CD4-positive, alpha-beta T cell (primary cell): ENCODE results near the gene RBM38. TPM values are rescaled to one million over a fixed set of nuclear protein-coding genes. Genes with fewer than 3 reads are reported as not detected.

ENCODE experiments used
- ATAC-seq: fragments of 200-7000 bp; cut with Tn5 transposase; one replicate; pipeline ENCODE4 v1.10.0; 2022; ENCODE audit warnings: mild to moderate bottlenecking; ENCODE audit not compliant: poor library complexity
- CTCF ChIA-PET: fragments of 350-600 bp; sonication (Branson Sonifier 250); formaldehyde crosslinking; loops from one replicate; lab custom pipeline; 2021; ENCODE audit warnings: antibody characterized with exemption, inconsistent platforms; lab: Charles Lee
- POLR2A ChIA-PET: fragments of 350-600 bp; sonication (Branson Sonifier 250); formaldehyde crosslinking; loops from one replicate; lab custom pipeline; 2021; ENCODE audit warnings: antibody characterized with exemption, inconsistent platforms; lab: Charles Lee
- DNase-seq, 14 experiments: peaks; one replicate each; pipeline ENCODE4 v3.0.0-alpha.2; 2013 to 2020; ENCODE audit warnings: mixed read lengths in 2 of 14
- H3K27ac ChIP-seq, 2 donors: one replicate each; pipeline versions ENCODE4 v1.5.1 to v1.7.0; 2013; ENCODE audit warnings: low read length in 2 of 2, low read depth in 1 of 2, mild to moderate bottlenecking in 1 of 2
- H3K27me3 ChIP-seq, 2 experiments: 1 replicate in 1 of 2; 2 replicates in 1 of 2; pipeline versions ENCODE4 v1.6.1 to v1.7.0; 2013; ENCODE audit warnings: low read length in 2 of 2, control low read depth in 1 of 2, mild to moderate bottlenecking in 1 of 2, moderate library complexity in 1 of 2; ENCODE audit not compliant: insufficient read depth in 2 of 2, control insufficient read depth in 1 of 2
- H3K36me3 ChIP-seq: one replicate; pipeline ENCODE4 v1.6.1; 2013; ENCODE audit warnings: low read length, control low read depth; ENCODE audit not compliant: insufficient read depth
- H3K4me1 ChIP-seq: one replicate; pipeline ENCODE4 v1.6.1; 2013; ENCODE audit warnings: low read length, control low read depth; ENCODE audit not compliant: insufficient read depth
- H3K4me3 ChIP-seq: one replicate; pipeline ENCODE4 v1.5.1; 2013; ENCODE audit warnings: mild to moderate bottlenecking, low read length, moderate library complexity
- H3K9me3 ChIP-seq, 2 experiments: 1 replicate in 1 of 2; 2 replicates in 1 of 2; pipeline versions ENCODE4 v1.6.1 to v1.7.0; 2013; ENCODE audit warnings: low read length in 2 of 2, mild to moderate bottlenecking in 2 of 2, control low read depth in 1 of 2, moderate library complexity in 1 of 2; ENCODE audit not compliant: control insufficient read depth in 1 of 2, insufficient read depth in 1 of 2
- H3K27ac Mint-ChIP-seq: one replicate; pipeline ENCODE4 v1.8.0; 2020; ENCODE audit warnings: mixed read lengths
- H3K27me3 Mint-ChIP-seq: one replicate; pipeline ENCODE4 v1.8.0; 2021; ENCODE audit warnings: mixed read lengths
- H3K36me3 Mint-ChIP-seq: one replicate; pipeline ENCODE4 v1.8.0; 2021; ENCODE audit warnings: low read depth, mixed read lengths
- H3K4me1 Mint-ChIP-seq: one replicate; pipeline ENCODE4 v1.8.0; 2021; ENCODE audit warnings: low read depth, mixed read lengths
- H3K4me3 Mint-ChIP-seq: one replicate; pipeline ENCODE4 v1.8.0; 2020; ENCODE audit warnings: mild to moderate bottlenecking, mixed read lengths
- H3K9me3 Mint-ChIP-seq: one replicate; pipeline ENCODE4 v1.8.0; 2020; ENCODE audit warnings: mixed read lengths
- intact Hi-C, 2 experiments: fragments of 100-400 bp; cut with DNase I in 1 of 2; cut with micrococcal nuclease in 1 of 2; formaldehyde crosslinking; loops; one replicate each; pipeline versions ENCODE4 v1.15.1 to v1.9.0; 2023 to 2025; cut with DNase I, micrococcal nuclease
- total RNA-seq, 174 experiments: library from RNA in 2 of 174; stranded (reverse) in 2 of 174; gene quantifications; one replicate each; pipeline ENCODE4 v1.2.3 and lab custom pipeline; 2021 to 2026
- TF ChIP-seq, protein P1 (sequence below): fragments of 200-600 bp; IDR thresholded peaks from one replicate; pipeline ENCODE4 v1.8.0; 2022; ENCODE audit warnings: antibody characterized with exemption, mild to moderate bottlenecking

RBM38 gene
- total RNA-seq, 2 experiments from 2014 or later, result 604 to 645 TPM

DNA sequence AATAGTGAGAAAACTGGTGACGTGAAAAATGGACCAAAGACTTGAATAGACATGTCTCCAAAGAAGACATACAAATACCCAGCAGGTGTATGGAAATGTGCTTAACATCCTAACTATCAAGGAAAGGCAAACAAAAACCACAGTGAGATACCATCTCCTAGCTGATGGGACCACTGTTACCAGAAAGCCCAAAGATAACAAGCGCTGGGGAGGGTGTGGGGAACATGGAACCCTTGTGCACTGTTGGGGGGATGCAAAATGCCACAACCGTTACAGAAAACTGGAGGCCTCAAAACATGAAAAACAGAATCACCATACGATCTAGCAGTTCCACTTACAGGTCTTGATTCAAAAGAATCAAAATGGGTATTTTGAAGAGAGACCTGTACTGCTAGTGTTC, 19.8 kb upstream of the RBM38 start:
- H3K9me3 ChIP-seq, result no peaks in the 10 kb centered on the region
- no peak for ATAC-seq
- H3K4me3 Mint-ChIP-seq, result no peak overlapping the region
- no peak overlapping the region for H3K27ac ChIP-seq
- ChIA-PET POLR2A (no interaction called here), CTCF (no interaction called here)
- peaks cover 97% of the 10 kb centered on the region for H3K36me3 Mint-ChIP-seq
- peaks cover 29% of the 10 kb centered on the region for H3K4me1 Mint-ChIP-seq
- no peaks in the 10 kb centered on the region for H3K27me3 ChIP-seq
- no peak overlapping the region for H3K27ac Mint-ChIP-seq
- H3K4me1 ChIP-seq, result peaks cover 11% of the 10 kb centered on the region
- H3K36me3 ChIP-seq, result peaks cover 90% of the 10 kb centered on the region
- DNase-seq, result no peak
- H3K9me3 Mint-ChIP-seq, result no peaks in the 10 kb centered on the region
- intact Hi-C loops, result no loop called here
- H3K4me3 ChIP-seq, result no peak overlapping the region
- TF ChIP-seq, protein P1, sequence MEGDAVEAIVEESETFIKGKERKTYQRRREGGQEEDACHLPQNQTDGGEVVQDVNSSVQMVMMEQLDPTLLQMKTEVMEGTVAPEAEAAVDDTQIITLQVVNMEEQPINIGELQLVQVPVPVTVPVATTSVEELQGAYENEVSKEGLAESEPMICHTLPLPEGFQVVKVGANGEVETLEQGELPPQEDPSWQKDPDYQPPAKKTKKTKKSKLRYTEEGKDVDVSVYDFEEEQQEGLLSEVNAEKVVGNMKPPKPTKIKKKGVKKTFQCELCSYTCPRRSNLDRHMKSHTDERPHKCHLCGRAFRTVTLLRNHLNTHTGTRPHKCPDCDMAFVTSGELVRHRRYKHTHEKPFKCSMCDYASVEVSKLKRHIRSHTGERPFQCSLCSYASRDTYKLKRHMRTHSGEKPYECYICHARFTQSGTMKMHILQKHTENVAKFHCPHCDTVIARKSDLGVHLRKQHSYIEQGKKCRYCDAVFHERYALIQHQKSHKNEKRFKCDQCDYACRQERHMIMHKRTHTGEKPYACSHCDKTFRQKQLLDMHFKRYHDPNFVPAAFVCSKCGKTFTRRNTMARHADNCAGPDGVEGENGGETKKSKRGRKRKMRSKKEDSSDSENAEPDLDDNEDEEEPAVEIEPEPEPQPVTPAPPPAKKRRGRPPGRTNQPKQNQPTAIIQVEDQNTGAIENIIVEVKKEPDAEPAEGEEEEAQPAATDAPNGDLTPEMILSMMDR, result no peak
- H3K27me3 Mint-ChIP-seq, result no peaks in the 10 kb centered on the region

DNA sequence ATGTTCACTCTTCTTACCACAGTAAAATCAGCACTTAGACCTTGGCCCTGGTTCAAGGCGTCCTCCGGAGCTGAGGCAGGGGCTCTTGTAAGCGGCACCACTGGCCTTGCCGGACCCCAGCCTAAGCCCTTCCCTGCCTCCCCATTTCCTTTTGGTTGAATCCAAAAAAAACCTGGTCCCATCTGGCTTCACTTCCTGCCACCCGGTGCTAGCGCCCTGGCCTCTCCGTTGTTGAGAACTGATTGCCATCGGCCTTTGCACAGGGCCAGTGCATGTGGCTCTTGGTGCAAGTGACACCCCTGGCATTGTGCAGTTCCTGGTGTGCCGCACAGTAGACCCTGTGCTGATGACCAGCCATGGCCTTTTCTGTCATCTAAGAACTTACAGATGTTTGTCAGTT, 19.0 kb upstream of the RBM38 start:
- Mint-ChIP-seq H3K27me3 (no peaks in the 10 kb centered on the region), H3K27ac (no peak overlapping the region), H3K9me3 (no peaks in the 10 kb centered on the region), H3K36me3 (peaks cover 97% of the 10 kb centered on the region), H3K4me1 (peaks cover 29% of the 10 kb centered on the region), H3K4me3 (no peak overlapping the region)
- TF ChIP-seq, protein P1, result no peak
- ATAC-seq (no peak), DNase-seq (no peak)
- H3K27ac ChIP-seq, result no peak overlapping the region
- ChIA-PET POLR2A (no interaction called here), CTCF (no interaction called here)
- H3K27me3 ChIP-seq, result no peaks in the 10 kb centered on the region
- intact Hi-C loops, result no loop called here
- peaks cover 11% of the 10 kb centered on the region for H3K4me1 ChIP-seq
- peaks cover 90% of the 10 kb centered on the region for H3K36me3 ChIP-seq
- no peaks in the 10 kb centered on the region for H3K9me3 ChIP-seq
- H3K4me3 ChIP-seq, result no peak overlapping the region

- CTCF ChIA-PET, result no interaction called here
- Histone ChIP-seq H3K27me3 (no peaks in the 10 kb centered on the region), H3K27ac (no peak overlapping the region), H3K4me3 (no peak overlapping the region), H3K4me1 (peaks cover 11% of the 10 kb centered on the region), H3K36me3 (peaks cover 90% of the 10 kb centered on the region), H3K9me3 (no peaks in the 10 kb centered on the region)
- Mint-ChIP-seq H3K9me3 (no peaks in the 10 kb centered on the region), H3K36me3 (peaks cover 97% of the 10 kb centered on the region), H3K27ac (no peak overlapping the region), H3K4me1 (peaks cover 29% of the 10 kb centered on the region), H3K27me3 (no peaks in the 10 kb centered on the region), H3K4me3 (no peak overlapping the region)
- ATAC-seq, result no peak
- intact Hi-C loops, result no loop called here
- no peak for DNase-seq
- TF ChIP-seq, protein P1, result no peak
- POLR2A ChIA-PET, result no interaction called here
Observed at GRCh38 chr20:57372581-57373350, 18.4 kb upstream of the RBM38 start.
